ENCODE results near the gene GPC2. TPM values are rescaled to one million over a fixed set of nuclear protein-coding genes. Genes with fewer than 3 reads are reported as not detected.
"Not testable (repeated sequence)": the region's sequence is repeated elsewhere in the genome, so short reads cannot be mapped to it uniquely, and the experiment has no call there.

The GPC2 gene
- total and polyA plus RNA-seq, 2 donors (not counting 3 experiments of a cell fraction or from before 2014, with no cell fraction given): 9.2 to 17.5 TPM

GRCh38 chr7:100223376-100223927 lies 46.3 kb upstream of the GPC2 start:
- H3K9me3 ChIP-seq (replicated peaks; ENCODE audit: control insufficient read depth, insufficient read depth, low read length); H4K20me1 ChIP-seq (replicated peaks; ENCODE audit: control insufficient read depth, extremely low read depth, insufficient read depth, low read length); DNase-seq (ENCODE audit: low read depth, low spot score); H3K4me2 ChIP-seq (ENCODE audit: insufficient read depth, low read length); POLR2A ChIA-PET; intact Hi-C loops (cut with micrococcal nuclease); H3K9me1 ChIP-seq (replicated peaks; ENCODE audit: control insufficient read depth, extremely low read depth, insufficient read depth, low read length); FAIRE-seq; CTCF ChIA-PET; BruUV-seq (replicated peaks); H3K4me1 ChIP-seq (ENCODE audit: control insufficient read depth, extremely low read depth, insufficient read depth, low read length); H3K27me3 ChIP-seq (ENCODE audit: control insufficient read depth in 2 of 2, insufficient read depth in 2 of 2, low read length in 2 of 2); H3K4me3 ChIP-seq (replicated peaks in 1 of 3; ENCODE audit: insufficient read depth in 1 of 3, low read depth in 1 of 3, low read length in 3 of 3); H3K79me2 ChIP-seq (ENCODE audit: control insufficient read depth, insufficient read depth, low read length); H3K9ac ChIP-seq (replicated peaks; ENCODE audit: extremely low read depth, insufficient read depth, low read length); H3K27ac ChIP-seq (ENCODE audit: insufficient read depth, low read depth, low read length); dilution Hi-C loops (cut with MboI; ENCODE audit: extremely low pct_ligation_motif_present, low sequenced_read_pairs); H2AFZ ChIP-seq (ENCODE audit: low read depth, low read length); H3K36me3 ChIP-seq (ENCODE audit: control insufficient read depth in 2 of 2, extremely low read depth in 1 of 2, insufficient read depth in 2 of 2, low read length in 2 of 2): not testable (repeated sequence)

GRCh38 chr7:100222445-100223132 lies 45.4 kb upstream of the GPC2 start:
- no peaks in the 10 kb centered on the region for H3K4me1 ChIP-seq (ENCODE audit: control insufficient read depth, extremely low read depth, insufficient read depth, low read length)
- DNase-seq (ENCODE audit: low read depth, low spot score) (no peak), FAIRE-seq (no peak)
- no peak overlapping the region for H3K4me3 ChIP-seq (replicated peaks in 1 of 3; ENCODE audit: insufficient read depth in 1 of 3, low read depth in 1 of 3, low read length in 3 of 3)
- no peak overlapping the region for H3K4me2 ChIP-seq (ENCODE audit: insufficient read depth, low read length)
- H3K27me3 ChIP-seq (ENCODE audit: control insufficient read depth in 2 of 2, insufficient read depth in 2 of 2, low read length in 2 of 2): no peaks in the 10 kb centered on the region
- dilution Hi-C loops (cut with MboI; ENCODE audit: extremely low pct_ligation_motif_present, low sequenced_read_pairs) (no loop called here), intact Hi-C loops (cut with micrococcal nuclease) (no loop called here)
- no peak overlapping the region for H3K9ac ChIP-seq (replicated peaks; ENCODE audit: extremely low read depth, insufficient read depth, low read length)
- no peaks in the 10 kb centered on the region for H4K20me1 ChIP-seq (replicated peaks; ENCODE audit: control insufficient read depth, extremely low read depth, insufficient read depth, low read length)
- ChIA-PET POLR2A (no interaction called here), CTCF (interaction anchor here (0.8 kb wide), 2 partner anchors 11 to 92 kb away, joined by 3 read pairs; no protein-coding TSS in a partner anchor)
- H3K9me3 ChIP-seq (replicated peaks; ENCODE audit: control insufficient read depth, insufficient read depth, low read length): no peaks in the 10 kb centered on the region
- BruUV-seq (replicated peaks): no TSS peak
- H3K36me3 ChIP-seq (ENCODE audit: control insufficient read depth in 2 of 2, extremely low read depth in 1 of 2, insufficient read depth in 2 of 2, low read length in 2 of 2): peaks cover 0 to 7% of the 10 kb centered on the region in 2 experiments
- no peak overlapping the region for H3K27ac ChIP-seq (ENCODE audit: insufficient read depth, low read depth, low read length)
- TF ChIP-seq POLR2A (IDR thresholded peaks at IDR 0.05; ENCODE audit: low read depth, low read length) (no peak), JUN (IDR thresholded peaks at IDR 0.05; ENCODE audit: borderline replicate concordance, insufficient read depth, insufficient read length, low read depth) (no peak), POLR2AphosphoS5 (IDR thresholded peaks at IDR 0.05; ENCODE audit: insufficient read depth, low read depth, low read length) (no peak), MYC (IDR thresholded peaks at IDR 0.05; ENCODE audit: low read depth, low read length) (no peak), EZH2 (IDR thresholded peaks at IDR 0.05; ENCODE audit: borderline replicate concordance, low read depth, low read length, severe bottlenecking) (no peak), MAX (IDR thresholded peaks at IDR 0.05; ENCODE audit: insufficient read depth, insufficient read length) (no peak), GATA2 (IDR thresholded peaks at IDR 0.05; ENCODE audit: insufficient read depth, insufficient read length, low read depth, low read length) (no peak), CTCF (IDR thresholded peaks at IDR 0.05; ENCODE audit: extremely low read depth in 1 of 2, insufficient read depth in 1 of 2, low read depth in 1 of 2, low read length in 2 of 2) (no peak), FOS (IDR thresholded peaks at IDR 0.05; ENCODE audit: borderline replicate concordance, insufficient read depth, low read length) (no peak)
- H2AFZ ChIP-seq (ENCODE audit: low read depth, low read length): no peak overlapping the region
- H3K79me2 ChIP-seq (ENCODE audit: control insufficient read depth, insufficient read depth, low read length): no peaks in the 10 kb centered on the region
- no peaks in the 10 kb centered on the region for H3K9me1 ChIP-seq (replicated peaks; ENCODE audit: control insufficient read depth, extremely low read depth, insufficient read depth, low read length)
